Endothelial cell of umbilical vein (primary cell): ENCODE data around the gene CKLF. TPM values are rescaled to one million over a fixed set of nuclear protein-coding genes. Genes with fewer than 3 reads are reported as not detected.

Experiments
- BruUV-seq: library from RNA; stranded (reverse); fragments of 400-500 nt; replicated peaks from 2 replicates; lab custom pipeline; 2021; lab: Mats Ljungman, UMichigan
- CTCF ChIA-PET: fragments of 300-600, 350-600 bp; sonication (Branson Sonifier 250); formaldehyde crosslinking; loops from one replicate; lab custom pipeline; 2021; ENCODE audit warnings: antibody characterized with exemption, inconsistent platforms; lab: Charles Lee
- POLR2A ChIA-PET: fragments of 300-600, 350-600 bp; sonication (Branson Sonifier 250); formaldehyde crosslinking; loops from one replicate; lab custom pipeline; 2021; ENCODE audit warnings: antibody characterized with exemption, inconsistent platforms; lab: Charles Lee
- DNase-seq: peaks from one replicate; pipeline ENCODE4 v3.0.0-alpha.2; 2011; ENCODE audit warnings: low read depth, low spot score
- FAIRE-seq: peaks from 2 replicates; lab custom pipeline; 2011; peaks lifted over from hg19 to GRCh38; lab: Jason Lieb, UNC
- H2AFZ ChIP-seq: 2 replicates; pipeline ENCODE4 v1.6.0; 2012; ENCODE audit warnings: low read depth, low read length, control low read depth, inconsistent platforms
- H3K27ac ChIP-seq: 2 replicates; pipeline ENCODE4 v1.5.1; 2011; ENCODE audit warnings: low read depth, mild to moderate bottlenecking, control low read depth, low read length, moderate library complexity; ENCODE audit not compliant: insufficient read depth
- H3K27me3 ChIP-seq, 2 experiments: 2 replicates each; pipeline versions ENCODE4 v1.6.0 to v1.6.1; 2011; ENCODE audit warnings: low read length in 2 of 2, mixed read lengths in 1 of 2; ENCODE audit not compliant: control insufficient read depth in 2 of 2, insufficient read depth in 2 of 2
- H3K36me3 ChIP-seq, 2 experiments: 2 replicates in 1 of 2; 3 replicates in 1 of 2; pipeline ENCODE4 v1.5.1; 2011; ENCODE audit warnings: low read length in 2 of 2, mild to moderate bottlenecking in 1 of 2, moderate library complexity in 1 of 2; ENCODE audit not compliant: control insufficient read depth in 2 of 2, insufficient read depth in 2 of 2; ENCODE audit errors: extremely low read depth in 1 of 2
- H3K4me1 ChIP-seq: 3 replicates; pipeline ENCODE4 v1.5.1; 2011; ENCODE audit warnings: mild to moderate bottlenecking, low read length; ENCODE audit not compliant: control insufficient read depth, insufficient read depth; ENCODE audit errors: extremely low read depth
- H3K4me2 ChIP-seq: 2 replicates; pipeline ENCODE4 v1.6.1; 2011; ENCODE audit warnings: low read length, control low read depth, mixed read lengths; ENCODE audit not compliant: insufficient read depth
- H3K4me3 ChIP-seq, 3 experiments: fragments of 200-600 bp in 1 of 3; sonication (generic), shearing (Covaris generic) in 1 of 3; replicated peaks in 1 of 3; 2 replicates each; pipeline ENCODE4 v1.5.1; 2011 to 2016; ENCODE audit warnings: control low read depth in 3 of 3, low read length in 3 of 3, mild to moderate bottlenecking in 2 of 3, inconsistent platforms in 1 of 3, low read depth in 1 of 3, moderate library complexity in 1 of 3; ENCODE audit not compliant: insufficient read depth in 1 of 3
- H3K79me2 ChIP-seq: 2 replicates; pipeline ENCODE4 v1.6.0; 2012; ENCODE audit warnings: low read length, inconsistent platforms; ENCODE audit not compliant: control insufficient read depth, insufficient read depth
- H3K9ac ChIP-seq: replicated peaks from 2 replicates; pipeline ENCODE3; 2011; ENCODE audit warnings: low read length, control low read depth; ENCODE audit not compliant: insufficient read depth; ENCODE audit errors: extremely low read depth
- H3K9me1 ChIP-seq: replicated peaks from 3 replicates; pipeline ENCODE4 v1.6.0; 2011; ENCODE audit warnings: mild to moderate bottlenecking, low read length; ENCODE audit not compliant: control insufficient read depth, insufficient read depth; ENCODE audit errors: extremely low read depth
- H3K9me3 ChIP-seq: replicated peaks from 2 replicates; pipeline ENCODE4 v1.5.1; 2012; ENCODE audit warnings: low read length, inconsistent platforms; ENCODE audit not compliant: control insufficient read depth, insufficient read depth
- H4K20me1 ChIP-seq: replicated peaks from 2 replicates; pipeline ENCODE3; 2011; ENCODE audit warnings: mild to moderate bottlenecking, low read length; ENCODE audit not compliant: control insufficient read depth, insufficient read depth; ENCODE audit errors: extremely low read depth
- CTCF ChIP-seq, 2 donors: IDR thresholded peaks; 1 replicate in 1 of 2; 2 replicates in 1 of 2; pipeline ENCODE4 v1.5.1; 2011; ENCODE audit warnings: low read length in 2 of 2, mild to moderate bottlenecking in 2 of 2, moderate library complexity in 2 of 2, control low read depth in 1 of 2, inconsistent platforms in 1 of 2, low read depth in 1 of 2; ENCODE audit not compliant: insufficient read depth in 1 of 2; ENCODE audit errors: extremely low read depth in 1 of 2
- EZH2 ChIP-seq: IDR thresholded peaks from 2 replicates; pipeline ENCODE4 v1.6.1; 2012; ENCODE audit warnings: borderline replicate concordance, low read depth, mild to moderate bottlenecking, moderate library complexity, low read length, inconsistent platforms; ENCODE audit not compliant: severe bottlenecking
- FOS ChIP-seq: IDR thresholded peaks from 2 replicates; pipeline ENCODE4 v1.6.1; 2011; ENCODE audit warnings: mild to moderate bottlenecking, low read length, moderate library complexity, borderline replicate concordance; ENCODE audit not compliant: insufficient read depth
- GATA2 ChIP-seq: IDR thresholded peaks from 2 replicates; pipeline ENCODE4 v1.7.0; 2011; ENCODE audit warnings: low read depth, mild to moderate bottlenecking, moderate library complexity, mixed read lengths, low read length; ENCODE audit not compliant: insufficient read length, insufficient read depth
- JUN ChIP-seq: IDR thresholded peaks from 2 replicates; pipeline ENCODE4 v1.6.1; 2011; ENCODE audit warnings: borderline replicate concordance, low read depth; ENCODE audit not compliant: insufficient read length, insufficient read depth
- MYC ChIP-seq: IDR thresholded peaks from one replicate; pipeline ENCODE4 v1.6.1; 2011; ENCODE audit warnings: mild to moderate bottlenecking, low read depth, low read length
- POLR2A ChIP-seq: IDR thresholded peaks from 2 replicates; pipeline ENCODE4 v1.6.1; 2012; ENCODE audit warnings: low read depth, mild to moderate bottlenecking, control low read depth, low read length
- POLR2AphosphoS5 ChIP-seq: IDR thresholded peaks from 2 replicates; pipeline ENCODE4 v1.6.1; 2012; ENCODE audit warnings: low read depth, mild to moderate bottlenecking, control low read depth, low read length, moderate library complexity; ENCODE audit not compliant: insufficient read depth
- dilution Hi-C: fragments of 300-500 bp; cut with MboI; formaldehyde crosslinking; loops from one replicate; pipeline ENCODE4 v1.15.0; 2019; ENCODE audit warnings: low sequenced_read_pairs; ENCODE audit not compliant: extremely low pct_ligation_motif_present
- intact Hi-C: fragments of 100-400 bp; cut with micrococcal nuclease; formaldehyde crosslinking; loops from one replicate; pipeline ENCODE4 v1.10.0; 2022
- polyA plus RNA-seq, 4 experiments: library from polyadenylated mRNA; depleted of rRNA in 3 of 4; stranded (reverse) in 3 of 4; unstranded in 1 of 4; fragments of >200 nt; gene quantifications; 2 replicates each; pipeline versions ENCODE4 v1.2.1 to v1.2.3, GENCODE V29; 2011 to 2012; ENCODE audit warnings: missing spikeins in 1 of 4
- total RNA-seq: library from RNA; stranded (reverse); gene quantifications from 2 replicates; pipeline ENCODE4 v1.2.3, GENCODE V29; 2021
- TF ChIP-seq, protein P1 (sequence below): IDR thresholded peaks from 2 replicates; pipeline ENCODE4 v1.6.1; 2011; ENCODE audit not compliant: insufficient read depth, insufficient read length

The CKLF gene
- total and polyA plus RNA-seq, 2 donors (not counting 3 experiments of a cell fraction or from before 2014, with no cell fraction given) = 80.0 to 209 TPM

GRCh38 chr16:66600477-66600876 is 48.1 kb downstream of the CKLF start:
- no TSS peak for BruUV-seq
- dilution Hi-C loops = no loop called here
- no peak overlapping the region for H3K27ac ChIP-seq
- no peak overlapping the region for H3K4me3 ChIP-seq
- H3K36me3 ChIP-seq = no peaks in the 10 kb centered on the region
- no peak for DNase-seq
- no peak overlapping the region for H3K4me2 ChIP-seq
- no peak overlapping the region for H3K9ac ChIP-seq
- H4K20me1 ChIP-seq = no peaks in the 10 kb centered on the region
- CTCF ChIA-PET = interaction anchor here (1.4 to 1.8 kb wide), 2 partner anchors 85 to 273 kb away, joined by 3 to 4 read pairs; no protein-coding TSS in a partner anchor
- TF ChIP-seq EZH2 (no peak), CTCF (IDR thresholded peaks at IDR 0.05; ENCODE audit: extremely low read depth in 1 of 2, insufficient read depth in 1 of 2, low read depth in 1 of 2, low read length in 2 of 2) (no peak), MYC (no peak), FOS (no peak), POLR2AphosphoS5 (no peak), GATA2 (no peak), POLR2A (no peak), JUN (no peak)
- TF ChIP-seq, protein P1, sequence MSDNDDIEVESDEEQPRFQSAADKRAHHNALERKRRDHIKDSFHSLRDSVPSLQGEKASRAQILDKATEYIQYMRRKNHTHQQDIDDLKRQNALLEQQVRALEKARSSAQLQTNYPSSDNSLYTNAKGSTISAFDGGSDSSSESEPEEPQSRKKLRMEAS = no peak
- no peaks in the 10 kb centered on the region for H3K9me3 ChIP-seq
- peaks cover 0 to 9% of the 10 kb centered on the region in 2 experiments for H3K27me3 ChIP-seq
- peaks cover 4% of the 10 kb centered on the region for H3K79me2 ChIP-seq
- peaks cover 5% of the 10 kb centered on the region for H3K4me1 ChIP-seq
- POLR2A ChIA-PET = no interaction called here
- FAIRE-seq = no peak
- no peak overlapping the region for H2AFZ ChIP-seq
- intact Hi-C loops = no loop called here
- no peaks in the 10 kb centered on the region for H3K9me1 ChIP-seq
